OCI-LY1 (cell line): Measurements from ENCODE around the gene SMPD3.

Experiments used
- CTCF ChIP-seq: fragments of 200-600 bp; sonication (generic), shearing (Covaris generic); IDR thresholded peaks from 2 replicates; pipeline ENCODE4 v1.5.1; 2017; ENCODE audit warnings: mild to moderate bottlenecking, antibody characterized with exemption, low read length, moderate library complexity, mixed read lengths
- EZH2 ChIP-seq: fragments of 200-600 bp; sonication (generic), shearing (Covaris generic); IDR thresholded peaks from 2 replicates; pipeline ENCODE4 v1.8.0; 2017; ENCODE audit warnings: borderline replicate concordance, mixed run types, mild to moderate bottlenecking, antibody characterized with exemption, low read length, moderate library complexity, mixed read lengths

- TF ChIP-seq CTCF (no peak), EZH2 (no peak)
These were observed 44.6 kb downstream of the SMPD3 start for GRCh38 chr16:68403704-68404103.
